ENCODE results near the gene EXOC4.
"Not testable (repeated sequence)": the region's sequence is repeated elsewhere in the genome, so short reads cannot be mapped to it uniquely, and the experiment has no call there.

EXOC4 gene

GRCh38 chr7:133320891-133321290 is 68.0 kb downstream of the EXOC4 start:
- DNase-seq, result no peak

GRCh38 chr7:133321366-133321765 is 68.5 kb downstream of the EXOC4 start:
- DNase-seq, result not testable (repeated sequence)

- not testable (repeated sequence) for DNase-seq
Observed at GRCh38 chr7:133326745-133327144, 73.9 kb downstream of the EXOC4 start.

GRCh38 chr7:133328021-133328420 is 75.1 kb downstream of the EXOC4 start:
- not testable (repeated sequence) for DNase-seq

- DNase-seq, result no peak
Observed at GRCh38 chr7:133330085-133330484, 77.2 kb downstream of the EXOC4 start.

- DNase-seq, result no peak
Observed at GRCh38 chr7:133331861-133332260, 79.0 kb downstream of the EXOC4 start.

GRCh38 chr7:133339772-133340171 is 86.9 kb downstream of the EXOC4 start:
- no peak for DNase-seq

GRCh38 chr7:133344275-133344674 is 91.4 kb downstream of the EXOC4 start:
- no peak for DNase-seq

GRCh38 chr7:133345690-133346421 is 93.0 kb downstream of the EXOC4 start:
- DNase-seq, result no peak

GRCh38 chr7:133348250-133348649 is 95.4 kb downstream of the EXOC4 start:
- no peak for DNase-seq

GRCh38 chr7:133349101-133349500 is 96.2 kb downstream of the EXOC4 start:
- DNase-seq, result peak; percentile 23

- DNase-seq, result no peak
Observed at GRCh38 chr7:133352430-133352829, 99.6 kb downstream of the EXOC4 start.

- DNase-seq, result no peak
Observed at GRCh38 chr7:133353775-133354174, 100.9 kb downstream of the EXOC4 start.

GRCh38 chr7:133354546-133355324 is 101.9 kb downstream of the EXOC4 start:
- no peak for DNase-seq

GRCh38 chr7:133355325-133355708 is 102.4 kb downstream of the EXOC4 start:
- DNase-seq, result no peak

- DNase-seq, result no peak
Observed at GRCh38 chr7:133355822-133356221, 102.9 kb downstream of the EXOC4 start.

GRCh38 chr7:133358708-133359107 is 105.8 kb downstream of the EXOC4 start:
- DNase-seq, result no peak

GRCh38 chr7:133359449-133359848 is 106.6 kb downstream of the EXOC4 start:
- no peak for DNase-seq

- DNase-seq, result no peak
Observed at GRCh38 chr7:133360201-133360600, 107.3 kb downstream of the EXOC4 start.

- no peak for DNase-seq
Observed at GRCh38 chr7:133361806-133362205, 108.9 kb downstream of the EXOC4 start.

GRCh38 chr7:133364959-133365690 is 112.2 kb downstream of the EXOC4 start:
- no peak for DNase-seq

- no peak for DNase-seq
Observed at GRCh38 chr7:133365917-133366316, 113.0 kb downstream of the EXOC4 start.

- no peak for DNase-seq
Observed at GRCh38 chr7:133367561-133367960, 114.7 kb downstream of the EXOC4 start.

GRCh38 chr7:133369130-133369529 is 116.3 kb downstream of the EXOC4 start:
- DNase-seq, result no peak

Measured in activated CD4-positive, alpha-beta T cell treated with anti-CD3 and anti-CD28 coated beads, Interleukin-2, amount 50 U/mL, for 16 hours (primary cell).